Activated CD4-positive, alpha-beta T cell treated with anti-CD3 and anti-CD28 coated beads, Interleukin-2, amount 10 ng/mL, durations not matched to agents 7 days and 5 days (primary cell): ENCODE results near the gene SIGLEC9. TPM values are rescaled to one million over a fixed set of nuclear protein-coding genes. Genes with fewer than 3 reads are reported as not detected.
"Not testable (repeated sequence)": the region's sequence is repeated elsewhere in the genome, so short reads cannot be mapped to it uniquely, and the experiment has no call there.

ENCODE experiments used
- CTCF ChIA-PET: fragments of 350-600 bp; sonication (Branson Sonifier 250); formaldehyde crosslinking; loops from one replicate; lab custom pipeline; 2021; ENCODE audit warnings: antibody characterized with exemption; lab: Charles Lee
- POLR2A ChIA-PET: fragments of 350-600 bp; sonication (Branson Sonifier 250); formaldehyde crosslinking; loops from one replicate; lab custom pipeline; 2021; ENCODE audit warnings: antibody characterized with exemption; lab: Charles Lee
- DNase-seq: peaks from one replicate; pipeline ENCODE4 v3.0.0-alpha.2; 2020
- H3K27ac Mint-ChIP-seq: one replicate; pipeline ENCODE4 v1.8.0; 2021; ENCODE audit warnings: mild to moderate bottlenecking, moderate library complexity, mixed read lengths
- H3K27me3 Mint-ChIP-seq: one replicate; pipeline ENCODE4 v1.8.0; 2021; ENCODE audit warnings: mixed read lengths
- H3K36me3 Mint-ChIP-seq: one replicate; pipeline ENCODE4 v1.8.0; 2021; ENCODE audit warnings: low read depth, mixed read lengths
- H3K4me1 Mint-ChIP-seq: one replicate; pipeline ENCODE4 v1.8.0; 2021; ENCODE audit warnings: mixed read lengths
- H3K4me3 Mint-ChIP-seq: one replicate; pipeline ENCODE4 v1.8.0; 2021; ENCODE audit warnings: mild to moderate bottlenecking, moderate library complexity, mixed read lengths
- H3K9me3 Mint-ChIP-seq: one replicate; pipeline ENCODE4 v1.8.0; 2021; ENCODE audit warnings: mixed read lengths
- total RNA-seq, 2 experiments: library from RNA; stranded (reverse); gene quantifications; one replicate each; pipeline ENCODE4 v1.2.3, GENCODE V29; 2021

Gene SIGLEC9
- total RNA-seq, 2 experiments from 2014 or later: 0.20 to 0.27 TPM

GRCh38 chr19:51161867-51162496 lies 37.3 kb downstream of the SIGLEC9 start:
- peaks cover 39% of the 10 kb centered on the region for H3K4me1 Mint-ChIP-seq
- no peak overlapping the region for H3K27ac Mint-ChIP-seq
- DNase-seq: no peak
- ChIA-PET CTCF (interaction anchor here (0.8 to 1.2 kb wide), 2 partner anchors 16 to 97 kb away, joined by 3 to 5 read pairs; no protein-coding TSS in a partner anchor), POLR2A (no interaction called here)
- H3K4me3 Mint-ChIP-seq: no peak overlapping the region
- H3K36me3 Mint-ChIP-seq: no peaks in the 10 kb centered on the region
- H3K27me3 Mint-ChIP-seq: peaks cover 13% of the 10 kb centered on the region
- no peaks in the 10 kb centered on the region for H3K9me3 Mint-ChIP-seq

GRCh38 chr19:51163257-51163656 lies 38.6 kb downstream of the SIGLEC9 start:
- Mint-ChIP-seq H3K27me3 (peaks cover 14% of the 10 kb centered on the region), H3K4me3 (no peak overlapping the region), H3K36me3 (no peaks in the 10 kb centered on the region), H3K9me3 (no peaks in the 10 kb centered on the region), H3K4me1 (peaks cover 50% of the 10 kb centered on the region), H3K27ac (no peak overlapping the region)
- ChIA-PET POLR2A (no interaction called here), CTCF (no interaction called here)
- DNase-seq: no peak

GRCh38 chr19:51164215-51164614 lies 39.5 kb downstream of the SIGLEC9 start:
- POLR2A ChIA-PET: no interaction called here
- Mint-ChIP-seq H3K27ac (no peak overlapping the region), H3K9me3 (no peaks in the 10 kb centered on the region), H3K4me3 (no peak overlapping the region), H3K36me3 (no peaks in the 10 kb centered on the region), H3K4me1 (peaks cover 50% of the 10 kb centered on the region), H3K27me3 (peaks cover 14% of the 10 kb centered on the region)
- CTCF ChIA-PET: no interaction called here
- DNase-seq: no peak

- CTCF ChIA-PET: no interaction called here
- peak; percentile 54 for DNase-seq
- Mint-ChIP-seq H3K27me3 (peaks cover 24% of the 10 kb centered on the region), H3K4me3 (peak overlapping the region; percentile 71), H3K27ac (peak overlapping the region; percentile 86), H3K4me1 (peaks cover 43% of the 10 kb centered on the region), H3K36me3 (no peaks in the 10 kb centered on the region), H3K9me3 (no peaks in the 10 kb centered on the region)
- POLR2A ChIA-PET: no interaction called here
These were observed 42.3 kb downstream of the SIGLEC9 start for GRCh38 chr19:51166846-51167490.

GRCh38 chr19:51168564-51169282 lies 44.0 kb downstream of the SIGLEC9 start:
- H3K36me3 Mint-ChIP-seq: no peaks in the 10 kb centered on the region
- H3K9me3 Mint-ChIP-seq: no peaks in the 10 kb centered on the region
- H3K27ac Mint-ChIP-seq: peak overlapping the region; percentile 54
- H3K27me3 Mint-ChIP-seq: peaks cover 20% of the 10 kb centered on the region
- peak overlapping the region; percentile 71 for H3K4me3 Mint-ChIP-seq
- H3K4me1 Mint-ChIP-seq: peaks cover 36% of the 10 kb centered on the region
- POLR2A ChIA-PET: no interaction called here
- CTCF ChIA-PET: interaction anchor here (1.2 kb wide), 1 partner anchor 75 kb away, joined by 3 read pairs; no protein-coding TSS in a partner anchor
- no peak for DNase-seq

- H3K27ac Mint-ChIP-seq, H3K4me3 Mint-ChIP-seq, H3K9me3 Mint-ChIP-seq, H3K36me3 Mint-ChIP-seq, POLR2A ChIA-PET: not testable (repeated sequence)
- peak; percentile 66 for DNase-seq
- peaks cover 31% of the 10 kb centered on the region for H3K4me1 Mint-ChIP-seq
- peaks cover 20% of the 10 kb centered on the region for H3K27me3 Mint-ChIP-seq
- CTCF ChIA-PET: interaction anchor here (0.6 kb wide), 1 partner anchor 1657 kb away, joined by 3 read pairs; no protein-coding TSS in a partner anchor
These were observed 44.7 kb downstream of the SIGLEC9 start for GRCh38 chr19:51169283-51169918.

- Mint-ChIP-seq H3K27ac (no peak overlapping the region), H3K36me3 (no peaks in the 10 kb centered on the region), H3K9me3 (no peaks in the 10 kb centered on the region), H3K27me3 (peaks cover 18% of the 10 kb centered on the region), H3K4me3 (no peak overlapping the region), H3K4me1 (peaks cover 21% of the 10 kb centered on the region)
- DNase-seq: no peak
- ChIA-PET CTCF (no interaction called here), POLR2A (no interaction called here)
These were observed 47.5 kb downstream of the SIGLEC9 start for GRCh38 chr19:51172223-51172622.

GRCh38 chr19:51173681-51174080 lies 49.0 kb downstream of the SIGLEC9 start:
- no peak overlapping the region for H3K27ac Mint-ChIP-seq
- H3K27me3 Mint-ChIP-seq: peaks cover 14% of the 10 kb centered on the region
- no peak overlapping the region for H3K4me3 Mint-ChIP-seq
- no peaks in the 10 kb centered on the region for H3K36me3 Mint-ChIP-seq
- H3K9me3 Mint-ChIP-seq: no peaks in the 10 kb centered on the region
- DNase-seq: no peak
- ChIA-PET CTCF (no interaction called here), POLR2A (no interaction called here)
- H3K4me1 Mint-ChIP-seq: peaks cover 6% of the 10 kb centered on the region

GRCh38 chr19:51179256-51179655 lies 54.5 kb downstream of the SIGLEC9 start:
- H3K27ac Mint-ChIP-seq: no peak overlapping the region

More at GRCh38 chr19:51179256-51179655, 54.5 kb downstream of the SIGLEC9 start:
- no peak for DNase-seq
- Mint-ChIP-seq H3K4me3 (no peak overlapping the region), H3K36me3 (no peaks in the 10 kb centered on the region), H3K27me3 (peaks cover 4% of the 10 kb centered on the region), H3K9me3 (no peaks in the 10 kb centered on the region), H3K4me1 (peaks cover 6% of the 10 kb centered on the region)
- ChIA-PET POLR2A (no interaction called here), CTCF (no interaction called here)

Other genes starting within 250 kb of the SIGLEC9 start
- gene KLK4, start 213.5 kb upstream of the SIGLEC9 start, total RNA-seq: not detected
- not detected for gene KLK5, start 171.9 kb upstream of the SIGLEC9 start, total RNA-seq
- gene KLK6, start 155.3 kb upstream of the SIGLEC9 start, total RNA-seq: not detected
- gene KLK7, start 141.0 kb upstream of the SIGLEC9 start, total RNA-seq: not detected
- gene KLK8, start 123.3 kb upstream of the SIGLEC9 start, total RNA-seq: not detected
- gene KLK10, start 105.2 kb upstream of the SIGLEC9 start, total RNA-seq: not detected
- not detected for gene KLK11, start 98.3 kb upstream of the SIGLEC9 start, total RNA-seq
- not detected for gene KLK12, start 89.9 kb upstream of the SIGLEC9 start, total RNA-seq
- not detected for gene KLK13, start 59.8 kb upstream of the SIGLEC9 start, total RNA-seq
- under 1 TPM; 0.35 to 0.67 TPM for gene KLK14, start 42.0 kb upstream of the SIGLEC9 start, total RNA-seq
- 1 to 10 TPM; 8.5 to 10.0 TPM for gene CTU1, start 16.5 kb upstream of the SIGLEC9 start, total RNA-seq
- not detected for gene SIGLEC7, start 17.4 kb downstream of the SIGLEC9 start, total RNA-seq
- 1 to 10 TPM; 3.7 to 3.9 TPM for gene CD33, start 100.2 kb downstream of the SIGLEC9 start, total RNA-seq
- not detected for gene SIGLECL1, start 126.2 kb downstream of the SIGLEC9 start, total RNA-seq
- gene IGLON5, start 186.7 kb downstream of the SIGLEC9 start, total RNA-seq: not detected
- 1 to 10 TPM in 1 of 2 experiments, under 1 TPM in 1; 0.99 to 1.2 TPM for gene VSIG10L, start 217.2 kb downstream of the SIGLEC9 start, total RNA-seq
- gene ETFB, start 241.5 kb downstream of the SIGLEC9 start, total RNA-seq: 100 to 1,000 TPM; 108 to 132 TPM
- gene CLDND2, start 244.1 kb downstream of the SIGLEC9 start, total RNA-seq: 1 to 10 TPM; 3.1 to 3.3 TPM
- gene NKG7, start 247.7 kb downstream of the SIGLEC9 start, total RNA-seq: 10 to 100 TPM; 67.2 to 71.7 TPM